ENCODE data around the gene PPP1CC.
A peak's percentile ranks its signal among the peaks of the same experiment; 100 is the strongest.
"Not testable (repeated sequence)": the region's sequence is repeated elsewhere in the genome, so short reads cannot be mapped to it uniquely, and the experiment has no call there.

Gene PPP1CC

GRCh38 chr12:110754101-110754793 is 11.6 kb upstream of the PPP1CC start:
- DNase-seq (ENCODE audit: low read depth in 3 of 3): no peak

- DNase-seq (ENCODE audit: low read depth in 3 of 3): no peak
Observed at GRCh38 chr12:110750784-110751461, 8.2 kb upstream of the PPP1CC start.

DNA sequence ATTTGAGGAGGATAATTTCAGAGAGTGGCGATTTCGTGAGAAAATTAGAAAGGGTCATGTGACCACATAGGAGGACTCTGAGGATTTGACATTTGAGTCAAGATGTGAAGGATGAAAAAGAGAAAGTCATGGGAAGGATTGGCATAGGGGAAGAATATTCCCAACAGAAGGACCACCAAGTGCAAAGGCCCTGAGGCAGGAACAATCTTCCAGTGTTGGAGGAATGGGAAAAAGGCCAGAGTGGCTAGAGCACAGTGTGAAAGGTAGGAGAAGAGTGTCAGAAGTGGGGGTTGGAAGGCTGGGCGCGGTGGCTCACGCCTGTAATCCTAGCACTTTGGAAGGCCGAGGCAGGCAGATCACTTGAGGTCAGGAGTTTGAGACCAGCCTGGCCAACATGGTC is 3.9 kb upstream of the PPP1CC start:
- no peak for DNase-seq (ENCODE audit: low read depth in 3 of 3)

GRCh38 chr12:110745542-110746284 is 3.0 kb upstream of the PPP1CC start:
- no peak for DNase-seq (ENCODE audit: low read depth in 3 of 3)

DNA sequence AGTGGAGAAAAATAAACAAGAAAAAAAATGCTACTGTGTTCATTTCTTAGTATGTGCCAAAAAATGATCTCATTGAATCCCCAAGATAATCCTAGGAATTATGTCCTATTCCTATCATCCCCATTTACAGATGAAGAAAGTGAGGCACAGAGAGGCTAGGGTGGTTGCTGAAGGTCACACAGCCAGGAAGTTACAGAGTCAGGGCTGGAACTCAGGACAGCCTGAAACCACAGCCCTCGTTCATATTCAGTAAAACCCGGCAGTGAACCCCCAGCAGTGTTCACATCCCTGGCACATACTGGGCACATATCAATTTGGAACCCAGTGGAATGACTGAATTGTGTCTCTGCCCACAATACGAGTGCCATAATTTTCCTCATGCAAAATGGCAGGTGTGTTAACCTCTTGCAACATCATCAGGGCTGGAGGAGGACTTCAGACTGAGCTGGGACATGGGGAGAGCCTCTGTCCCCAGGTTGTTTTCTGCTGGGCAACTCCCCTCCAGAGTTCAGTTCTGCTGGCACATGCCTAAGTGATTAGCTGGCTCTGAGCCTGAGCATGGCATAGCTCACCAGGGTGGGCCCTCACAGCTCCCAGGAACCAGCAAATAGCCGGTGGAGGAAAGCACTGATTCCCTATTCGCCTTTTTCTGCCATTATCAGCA is 2.0 kb upstream of the PPP1CC start:
- DNase-seq (ENCODE audit: low read depth in 3 of 3): no peak

- no peak for DNase-seq (ENCODE audit: low read depth in 3 of 3)
Observed at GRCh38 chr12:110744151-110744571, 1.5 kb upstream of the PPP1CC start.

DNA sequence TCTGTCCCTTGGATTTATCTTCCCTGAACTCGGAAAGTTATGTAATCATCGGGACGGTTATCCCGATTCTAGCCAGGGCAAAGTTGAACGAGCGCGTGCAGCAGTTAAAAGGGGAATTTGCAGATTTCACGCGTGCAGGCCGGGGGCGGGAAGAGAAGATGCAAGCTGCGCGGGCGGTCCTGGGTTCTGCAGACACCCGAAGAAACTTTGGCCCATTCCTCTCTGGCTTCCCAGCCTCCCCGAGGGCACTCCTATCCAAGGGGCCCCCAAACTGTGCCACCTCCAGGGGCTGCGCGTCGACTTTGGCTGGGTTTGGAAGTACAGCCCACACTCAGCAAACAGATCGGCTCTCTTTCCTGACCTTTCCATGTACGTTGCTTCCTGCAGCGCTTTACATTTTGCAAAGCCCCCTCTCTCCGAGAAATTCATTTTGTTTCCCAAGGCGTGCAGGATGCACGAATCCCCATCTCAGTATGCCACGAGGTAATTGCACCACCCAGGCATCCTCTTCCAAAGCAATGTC is 941 bp upstream of the PPP1CC start:
- no peak for DNase-seq (ENCODE audit: low read depth in 3 of 3)

- peak in 2 of 3 experiments; percentile 14 to 16 for DNase-seq (ENCODE audit: low read depth in 3 of 3)
Observed at GRCh38 chr12:110742096-110742717, 484 bp downstream of the PPP1CC start.

DNA sequence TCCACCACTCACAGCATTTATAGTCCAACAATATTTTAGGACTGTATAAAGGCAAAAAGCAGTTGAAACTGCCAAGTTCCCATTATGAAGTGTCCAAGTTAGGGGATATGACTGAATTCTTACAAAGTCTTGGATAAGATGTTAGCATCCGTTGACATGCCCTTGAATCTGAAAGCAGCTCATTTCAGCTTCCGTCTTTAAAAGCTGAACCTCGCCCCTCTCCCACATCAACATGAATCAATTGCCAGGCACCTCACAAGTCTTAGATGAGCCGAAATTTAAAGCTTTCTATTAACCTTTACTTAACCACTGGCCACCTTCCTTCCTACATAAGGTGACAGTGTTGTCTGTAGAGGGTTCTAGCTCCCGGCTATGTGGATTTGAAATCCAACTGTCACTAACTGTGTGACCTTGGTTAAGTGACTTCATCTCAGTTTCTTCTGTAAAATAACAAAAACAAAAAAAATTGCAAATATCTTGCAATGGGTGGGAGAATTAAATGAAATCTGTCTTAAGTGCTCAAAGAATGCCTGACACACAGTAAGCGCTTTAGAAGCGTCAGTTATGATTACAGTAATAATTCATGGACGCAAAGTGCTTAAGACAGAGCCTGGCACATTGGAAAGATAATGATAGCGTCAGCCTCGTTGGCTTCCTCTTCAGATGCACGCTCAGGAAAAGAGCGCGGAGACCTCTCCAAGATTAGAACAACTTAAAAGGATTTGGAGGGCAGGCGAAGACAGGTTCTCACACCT is 1.2 kb downstream of the PPP1CC start:
- DNase-seq (ENCODE audit: low read depth in 3 of 3): no peak

- DNase-seq (ENCODE audit: low read depth in 3 of 3): no peak
Observed at GRCh38 chr12:110739894-110740293, 2.8 kb downstream of the PPP1CC start.

DNA sequence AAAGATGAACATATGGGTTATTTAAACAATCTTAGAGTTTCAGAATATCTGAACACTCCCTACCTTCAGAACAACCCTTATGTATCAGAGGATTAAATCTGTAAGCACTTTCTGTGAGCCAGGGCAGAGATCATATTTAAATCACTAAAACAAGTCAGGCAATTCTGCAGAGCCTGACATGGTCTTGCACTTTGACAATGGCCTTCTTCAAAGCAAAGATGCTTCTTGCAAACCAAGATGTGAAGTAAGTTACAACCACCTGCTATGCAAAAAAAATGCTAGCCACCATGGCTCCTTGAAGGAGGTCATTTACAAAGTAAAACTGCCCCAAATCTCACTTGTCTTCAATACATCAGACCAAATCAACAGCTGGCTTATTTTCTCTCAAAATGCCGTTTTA is 3.2 kb downstream of the PPP1CC start:
- no peak for DNase-seq (ENCODE audit: low read depth in 3 of 3)

- no peak for DNase-seq (ENCODE audit: low read depth in 3 of 3)
Observed at GRCh38 chr12:110737532-110737931, 5.2 kb downstream of the PPP1CC start.

DNA sequence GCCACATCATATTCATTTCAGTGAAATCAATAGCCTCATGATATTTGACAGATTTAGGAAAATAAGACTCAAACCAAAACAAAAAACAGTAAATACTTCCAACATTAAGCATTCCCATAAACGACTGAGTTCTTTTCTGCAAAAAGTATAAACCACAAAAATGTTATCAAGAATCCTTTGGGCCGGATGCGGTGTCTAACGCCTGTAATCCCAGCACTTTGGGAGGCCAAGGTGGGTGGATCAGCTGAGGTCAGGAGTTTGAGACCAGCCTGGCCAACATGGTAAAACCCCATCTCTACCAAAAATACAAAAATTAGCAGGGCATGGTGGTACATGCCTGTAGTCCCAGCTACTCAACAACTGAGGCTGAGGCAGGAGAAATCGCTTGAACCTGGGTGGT is 5.7 kb downstream of the PPP1CC start:
- not testable (repeated sequence) for DNase-seq (ENCODE audit: low read depth in 3 of 3)

DNA sequence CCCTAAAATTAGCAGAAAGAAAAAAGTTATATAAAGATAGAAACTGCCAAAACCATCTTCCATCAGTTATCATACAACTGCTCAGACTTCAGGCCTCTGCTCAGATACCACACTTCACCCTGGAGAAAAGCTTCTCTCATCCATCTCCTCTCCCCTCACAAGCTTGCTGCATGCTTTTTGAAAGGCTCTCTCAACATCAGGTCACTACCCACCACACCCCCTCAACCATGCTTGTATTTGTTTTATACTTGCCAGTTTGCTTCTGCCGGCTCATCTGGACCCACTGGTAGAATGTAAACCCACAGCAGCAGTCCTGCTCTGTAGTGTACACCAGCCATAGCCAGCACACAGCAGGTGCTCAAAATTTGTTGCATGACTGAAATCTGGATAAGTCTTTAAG is 8.8 kb downstream of the PPP1CC start:
- no peak for DNase-seq (ENCODE audit: low read depth in 3 of 3)

GRCh38 chr12:110733089-110733715 is 9.5 kb downstream of the PPP1CC start:
- no peak for DNase-seq (ENCODE audit: low read depth in 3 of 3)

DNA sequence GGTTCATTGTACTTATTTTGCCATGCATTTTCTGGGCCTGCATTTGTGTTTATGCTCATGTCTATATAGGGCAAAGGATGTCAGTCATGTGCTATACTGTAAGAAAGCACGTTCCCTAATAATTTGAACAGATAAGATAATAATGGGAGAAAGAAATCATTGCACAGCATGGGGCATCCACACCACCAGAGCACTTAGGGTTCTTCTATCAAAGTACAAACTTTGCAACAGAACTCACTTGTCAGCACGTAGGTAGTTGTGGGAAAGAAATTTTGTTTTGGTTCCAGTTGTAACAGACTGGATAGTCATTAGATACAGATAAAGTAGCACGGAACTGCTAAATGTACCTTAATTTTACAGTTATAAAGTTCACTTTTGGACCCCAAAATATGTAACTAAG is 10.1 kb downstream of the PPP1CC start:
- no peak for DNase-seq (ENCODE audit: low read depth in 3 of 3)

- no peak for DNase-seq (ENCODE audit: low read depth in 3 of 3)
Observed at GRCh38 chr12:110731479-110731878, 11.2 kb downstream of the PPP1CC start.

DNA sequence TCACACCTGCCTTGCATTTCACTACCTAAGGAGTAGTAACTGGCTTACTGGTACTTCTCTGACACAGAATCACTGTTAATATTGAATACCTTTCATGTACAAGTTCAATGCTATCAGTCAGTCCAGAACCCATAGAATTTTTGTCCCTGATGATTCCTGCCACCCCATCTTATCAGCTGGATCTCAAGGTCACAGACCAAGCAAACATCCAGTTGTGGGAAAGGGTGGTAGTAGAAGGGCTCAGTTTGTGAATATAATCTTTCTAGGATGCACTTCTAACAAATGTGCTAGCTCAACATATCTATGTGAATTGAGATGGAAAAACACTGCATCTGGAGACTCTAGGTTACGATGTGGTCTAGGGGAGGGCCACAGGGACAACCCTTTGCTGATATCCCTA is 14.1 kb downstream of the PPP1CC start:
- DNase-seq (ENCODE audit: low read depth in 3 of 3): no peak

GRCh38 chr12:110726708-110727369 is 15.9 kb downstream of the PPP1CC start:
- no peak for DNase-seq (ENCODE audit: low read depth in 3 of 3)

DNA sequence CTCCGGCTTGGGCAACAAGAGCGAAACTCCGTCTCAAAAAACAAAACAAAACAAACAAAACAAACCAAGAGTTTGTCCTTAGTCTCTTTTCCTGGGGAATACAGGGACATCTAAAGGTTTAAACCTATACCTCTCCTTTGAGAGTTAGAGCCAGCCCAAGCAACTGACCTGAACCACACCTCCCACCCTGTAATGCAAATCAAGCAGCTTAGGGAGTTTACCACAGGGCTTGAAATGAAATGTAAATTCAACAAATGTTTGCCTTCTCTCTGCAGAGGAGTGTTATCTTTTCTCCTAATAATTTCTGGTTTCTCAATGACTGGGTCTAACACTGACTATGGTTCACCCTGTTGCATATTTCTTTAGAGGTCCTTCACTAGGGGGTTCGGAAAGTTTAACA is 16.7 kb downstream of the PPP1CC start:
- DNase-seq (ENCODE audit: low read depth in 3 of 3): no peak

Data from stimulated activated CD4-positive, alpha-beta T cell treated with anti-CD3 and anti-CD28 coated beads, TNF-alpha, amount 100 ng/mL, for 4 hours (primary cell).